Colon (tissue), 2 donors: Measurements from ENCODE around the gene PNN.
"Not testable (repeated sequence)": the region's sequence is repeated elsewhere in the genome, so short reads cannot be mapped to it uniquely, and the experiment has no call there.

Experiments
- FAIRE-seq: peaks from 2 replicates; lab custom pipeline; 2012; peaks lifted over from hg19 to GRCh38; lab: Jason Lieb, UNC
- donor health status: control.
- donor health status: control.

PNN gene

DNA sequence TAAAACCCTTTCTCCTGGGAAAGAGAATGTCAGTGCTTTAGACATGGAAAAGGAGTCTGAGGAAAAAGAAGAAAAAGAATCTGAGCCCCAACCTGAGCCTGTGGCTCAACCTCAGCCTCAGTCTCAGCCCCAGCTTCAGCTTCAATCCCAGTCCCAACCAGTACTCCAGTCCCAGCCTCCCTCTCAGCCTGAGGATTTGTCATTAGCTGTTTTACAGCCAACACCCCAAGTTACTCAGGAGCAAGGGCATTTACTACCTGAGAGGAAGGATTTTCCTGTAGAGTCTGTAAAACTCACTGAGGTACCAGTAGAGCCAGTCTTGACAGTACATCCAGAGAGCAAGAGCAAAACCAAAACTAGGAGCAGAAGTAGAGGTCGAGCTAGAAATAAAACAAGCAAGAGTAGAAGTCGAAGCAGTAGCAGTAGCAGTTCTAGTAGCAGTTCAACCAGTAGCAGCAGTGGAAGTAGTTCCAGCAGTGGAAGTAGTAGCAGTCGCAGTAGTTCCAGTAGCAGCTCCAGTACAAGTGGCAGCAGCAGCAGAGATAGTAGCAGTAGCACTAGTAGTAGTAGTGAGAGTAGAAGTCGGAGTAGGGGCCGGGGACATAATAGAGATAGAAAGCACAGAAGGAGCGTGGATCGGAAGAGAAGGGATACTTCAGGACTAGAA is 6.1 kb downstream of the PNN start:
- no peak for FAIRE-seq

DNA sequence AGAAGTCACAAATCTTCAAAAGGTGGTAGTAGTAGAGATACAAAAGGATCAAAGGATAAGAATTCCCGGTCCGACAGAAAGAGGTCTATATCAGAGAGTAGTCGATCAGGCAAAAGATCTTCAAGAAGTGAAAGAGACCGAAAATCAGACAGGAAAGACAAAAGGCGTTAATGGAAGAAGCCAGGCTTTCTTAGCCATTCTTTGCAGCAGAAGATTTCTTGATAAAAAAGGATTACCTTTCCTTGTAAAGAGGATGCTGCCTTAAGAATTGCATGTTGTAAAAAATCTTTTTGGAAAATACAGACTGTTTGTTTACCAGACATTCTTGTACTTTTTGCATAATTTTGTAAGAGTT is 6.6 kb downstream of the PNN start:
- no peak for FAIRE-seq

DNA sequence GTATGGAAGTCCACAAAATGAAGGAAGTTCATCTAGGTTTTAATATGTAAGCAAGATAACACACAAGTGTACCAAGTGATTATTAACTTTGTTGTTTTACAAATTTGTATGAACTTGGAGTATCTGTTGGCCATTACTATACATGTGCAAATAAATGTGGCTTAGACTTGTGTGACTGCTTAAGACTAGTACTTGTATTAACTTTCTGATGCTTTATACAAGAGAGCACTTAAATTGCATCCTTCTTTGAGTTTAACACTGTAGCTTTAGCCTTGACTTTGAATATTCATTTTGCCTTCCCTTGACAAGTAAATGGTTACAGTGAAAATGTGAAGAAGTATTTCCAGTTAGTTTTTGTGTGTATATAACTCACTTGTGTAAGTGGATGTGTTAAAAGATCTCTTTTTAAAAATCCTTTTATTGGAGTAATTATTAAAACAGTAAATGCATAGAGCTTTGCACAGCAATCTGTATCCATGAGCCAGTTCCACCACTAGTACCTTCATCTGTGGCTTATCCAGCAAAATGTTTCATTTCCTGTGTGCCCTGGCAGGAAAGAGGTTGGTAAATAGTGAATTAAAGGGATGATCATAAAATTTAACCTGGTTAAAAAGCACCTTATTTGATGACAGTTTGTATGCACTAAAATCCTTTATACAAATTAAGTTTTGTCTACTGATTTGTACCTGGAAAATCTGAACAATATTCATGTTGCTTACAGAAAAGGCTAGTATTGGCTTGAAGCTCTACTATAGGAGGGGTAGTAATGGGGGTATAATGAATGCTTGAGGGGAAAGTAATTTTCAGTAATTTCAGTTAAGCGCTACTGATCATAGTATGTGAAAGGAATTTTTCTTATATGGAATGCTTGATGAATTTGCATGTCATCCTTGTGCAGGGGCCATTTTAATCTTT is 8.0 kb downstream of the PNN start:
- FAIRE-seq = no peak

GRCh38 chr14:39183685-39184003 is 8.6 kb downstream of the PNN start:
- FAIRE-seq = not testable (repeated sequence)

- FAIRE-seq = no peak
Measured at GRCh38 chr14:39184628-39185255, 9.7 kb downstream of the PNN start.

- FAIRE-seq = no peak
Measured at GRCh38 chr14:39185256-39186049, 10.4 kb downstream of the PNN start.

GRCh38 chr14:39186941-39187525 is 12.0 kb downstream of the PNN start:
- no peak for FAIRE-seq

GRCh38 chr14:39203659-39204606 is 28.9 kb downstream of the PNN start:
- no peak for FAIRE-seq

DNA sequence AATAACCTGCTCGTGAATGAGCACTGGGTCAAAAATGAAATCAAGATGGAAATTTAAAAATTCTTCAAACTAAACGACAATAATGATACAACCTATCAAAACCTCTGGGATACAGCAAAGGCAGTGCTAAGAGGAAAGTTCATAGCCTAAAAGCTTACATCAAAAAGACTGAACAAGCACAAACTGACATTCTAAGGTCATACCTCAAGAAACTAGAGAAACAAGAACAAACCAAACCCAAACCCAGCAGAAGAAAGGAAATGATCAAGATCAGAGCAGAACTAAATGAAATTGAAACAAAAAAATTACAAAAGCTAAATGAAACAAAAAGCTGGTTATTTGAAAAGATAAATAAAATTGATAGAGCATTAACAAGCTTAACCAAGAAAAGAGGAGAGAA is 32.4 kb downstream of the PNN start:
- FAIRE-seq = not testable (repeated sequence)

DNA sequence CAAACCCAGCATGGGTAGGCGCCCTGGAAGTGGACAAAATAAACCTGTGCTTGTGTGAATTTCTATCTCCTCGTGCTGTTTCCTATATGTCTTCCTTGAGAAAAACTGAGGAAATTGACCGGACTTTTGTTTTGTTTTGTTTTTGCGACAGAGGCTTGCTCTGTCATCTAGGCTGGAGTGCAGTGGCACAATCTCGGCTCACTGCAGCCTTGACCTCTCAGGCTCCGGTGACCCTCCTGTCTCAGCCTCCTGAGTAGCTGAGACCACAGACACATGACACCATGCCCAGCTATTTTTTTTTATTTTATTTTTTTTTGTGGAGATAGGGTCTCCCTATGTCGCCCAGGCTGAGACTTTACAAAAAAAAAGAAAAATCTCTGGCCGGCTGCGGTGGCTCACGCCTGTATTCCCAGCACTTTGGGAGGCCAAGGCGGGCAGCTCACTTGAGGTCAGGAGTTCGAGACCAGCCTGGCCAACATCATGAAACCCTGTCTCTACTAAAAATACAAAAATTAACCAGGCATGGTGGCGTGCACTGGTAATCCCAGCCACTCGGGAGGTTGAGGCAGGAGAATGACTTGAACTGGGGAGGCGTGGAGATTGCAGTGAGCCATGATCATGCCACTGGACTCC is 36.2 kb downstream of the PNN start:
- FAIRE-seq = no peak

- FAIRE-seq = no peak
Measured at GRCh38 chr14:39212034-39212433, 37.0 kb downstream of the PNN start.

- no peak for FAIRE-seq
Measured at GRCh38 chr14:39212693-39213092, 37.6 kb downstream of the PNN start.

DNA sequence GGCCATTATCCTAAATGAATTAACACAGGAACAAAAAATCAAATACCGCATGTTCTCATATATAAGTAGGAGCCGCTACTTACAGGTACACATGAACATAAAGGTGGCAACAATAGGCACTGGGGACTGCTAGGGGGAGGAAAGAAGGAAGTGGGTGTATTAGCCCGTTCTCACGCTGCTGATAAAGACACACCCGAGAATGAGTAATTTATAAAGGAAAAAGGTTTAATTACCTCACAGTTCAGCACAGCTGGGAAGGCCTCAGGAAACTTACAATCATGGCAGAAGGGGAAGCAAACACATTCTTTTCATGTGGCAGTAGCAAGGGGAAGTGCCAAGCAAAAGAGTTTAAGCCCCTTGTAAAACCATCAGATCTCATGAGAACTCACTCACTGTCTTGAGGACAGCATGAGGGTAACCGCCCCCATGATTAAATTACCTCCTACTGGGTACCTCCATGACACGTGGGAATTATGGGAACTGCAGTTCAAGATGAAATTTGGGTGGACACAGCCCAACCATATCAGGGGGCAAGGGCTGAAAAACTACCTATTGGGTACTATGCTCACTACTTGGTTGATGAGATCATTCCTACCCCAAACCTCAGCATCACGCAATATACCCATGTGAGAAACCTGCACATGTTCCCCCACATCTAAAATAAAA is 42.3 kb downstream of the PNN start:
- FAIRE-seq = no peak

DNA sequence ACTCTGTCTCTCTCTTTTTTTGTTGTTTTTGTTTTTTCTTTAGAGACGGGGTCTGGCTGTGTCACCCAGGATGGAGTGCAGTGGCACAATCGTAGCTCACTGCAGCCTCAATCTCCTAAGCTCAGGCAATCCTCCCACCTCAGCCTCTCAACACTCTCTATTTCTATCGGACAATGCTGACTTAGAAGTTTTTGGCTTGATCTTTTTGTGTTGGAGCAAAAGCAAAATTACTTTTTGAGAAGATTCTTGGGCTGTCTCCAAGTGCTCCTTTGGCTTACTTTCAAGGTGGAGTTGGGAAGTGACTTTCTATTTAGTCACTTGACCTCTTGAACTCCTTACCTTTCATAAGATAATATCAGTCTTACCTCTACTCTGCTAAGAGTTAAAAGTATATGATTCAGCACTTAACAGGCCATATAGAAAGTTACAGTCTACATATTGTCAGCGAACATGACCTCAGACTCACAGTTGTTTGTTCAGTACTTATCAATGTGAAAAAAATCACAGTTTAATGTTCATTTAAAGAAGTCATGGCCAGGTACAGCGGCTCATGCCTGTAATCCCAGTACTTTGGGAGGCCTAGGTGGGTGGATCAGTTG is 43.2 kb downstream of the PNN start:
- FAIRE-seq = no peak

- FAIRE-seq = no peak
Measured at GRCh38 chr14:39219075-39219499, 44.0 kb downstream of the PNN start.

- not testable (repeated sequence) for FAIRE-seq
Measured at GRCh38 chr14:39220473-39220872, 45.4 kb downstream of the PNN start.

DNA sequence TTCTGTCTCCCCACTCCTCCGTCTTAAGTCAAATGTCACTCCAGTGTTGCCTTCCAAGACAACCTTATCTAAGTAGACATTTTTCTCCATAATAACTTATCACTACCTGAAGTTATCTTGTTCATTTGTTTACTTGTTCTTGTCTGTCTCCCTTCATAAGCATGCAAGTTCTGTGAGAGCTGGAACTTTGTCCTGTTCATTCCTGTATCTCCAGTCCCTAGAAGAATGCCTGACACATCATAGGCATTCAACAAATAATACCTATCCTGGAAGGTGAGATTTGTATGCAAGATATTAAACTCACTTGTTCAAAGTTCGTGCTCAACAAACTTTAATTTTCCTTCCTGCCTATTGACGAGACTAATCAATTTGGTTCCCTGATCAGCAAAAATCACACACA is 53.0 kb downstream of the PNN start:
- FAIRE-seq = no peak

GRCh38 chr14:39228509-39229221 is 53.6 kb downstream of the PNN start:
- no peak for FAIRE-seq

GRCh38 chr14:39229222-39229543 is 54.1 kb downstream of the PNN start:
- FAIRE-seq = no peak
